HepG2 (cell line): Measurements from ENCODE around the gene ARHGEF39. TPM values are rescaled to one million over a fixed set of nuclear protein-coding genes. Genes with fewer than 3 reads are reported as not detected.

Source experiments
- ATRX ChIP-seq: sonication (generic); formaldehyde crosslinking; IDR thresholded peaks from 2 replicates; pipeline ENCODE4 v1.4.0; 2020; ENCODE audit warnings: missing genetic modification reagents, borderline replicate concordance
- CHD2 ChIP-seq: IDR thresholded peaks from 2 replicates; pipeline ENCODE4 v1.6.1; 2011; ENCODE audit warnings: low read depth, low read length, improper control_type of control experiment
- FOXO4 ChIP-seq: sonication (generic); formaldehyde crosslinking; conservative IDR thresholded peaks from 2 replicates; pipeline ENCODE4 v1.8.1; 2023; ENCODE audit warnings: missing genetic modification reagents
- HOXA7 ChIP-seq: sonication (generic); formaldehyde crosslinking; IDR thresholded peaks from 2 replicates; pipeline ENCODE4 v1.8.1; 2022; ENCODE audit warnings: mild to moderate bottlenecking, missing genetic modification reagents, moderate library complexity
- KDM6A ChIP-seq: IDR thresholded peaks from 2 replicates; pipeline ENCODE4 v1.6.1; 2016; ENCODE audit warnings: low read depth
- MIER2 ChIP-seq: IDR thresholded peaks from 2 replicates; pipeline ENCODE4 v1.6.1; 2016; ENCODE audit warnings: missing biosample characterization, missing genetic modification reagents
- SNRNP70 ChIP-seq: fragments of 200-400 bp; formaldehyde crosslinking; IDR thresholded peaks from 2 replicates; pipeline ENCODE4 v1.6.1; 2017; ENCODE audit warnings: mild to moderate bottlenecking, low read depth, low read length, moderate library complexity
- SRY ChIP-seq: sonication (generic); formaldehyde crosslinking; IDR thresholded peaks from 2 replicates; pipeline ENCODE4 v1.8.0; 2022; ENCODE audit warnings: mild to moderate bottlenecking, missing genetic modification reagents
- TCF12 ChIP-seq, 2 experiments: fragments of 450-650 bp in 1 of 2; sonication (generic) in 1 of 2; formaldehyde crosslinking in 1 of 2; IDR thresholded peaks; 2 replicates each; pipeline versions ENCODE4 v1.6.1 to v1.8.0; 2017 to 2022; ENCODE audit warnings: antibody characterized with exemption in 1 of 2, mild to moderate bottlenecking in 1 of 2, missing genetic modification reagents in 1 of 2, moderate library complexity in 1 of 2
- TEAD2 ChIP-seq: sonication (generic); formaldehyde crosslinking; IDR thresholded peaks from 2 replicates; pipeline ENCODE4 v1.9.0; 2021; ENCODE audit warnings: missing genetic modification reagents
- TEAD3 ChIP-seq: optimal IDR thresholded peaks from 2 replicates; pipeline ENCODE3; 2016; ENCODE audit warnings: borderline replicate concordance
- TSC22D2 ChIP-seq: sonication (generic); formaldehyde crosslinking; IDR thresholded peaks from 2 replicates; pipeline ENCODE4 v1.5.1; 2020; ENCODE audit warnings: missing genetic modification reagents, mild to moderate bottlenecking, borderline replicate concordance
- ZHX1 ChIP-seq: sonication (generic); formaldehyde crosslinking; IDR thresholded peaks from 2 replicates; pipeline ENCODE4 v1.8.1; 2022; ENCODE audit warnings: low read depth, mild to moderate bottlenecking, missing genetic modification reagents
- ZMYM4 ChIP-seq: sonication (generic); formaldehyde crosslinking; IDR thresholded peaks from 2 replicates; pipeline ENCODE4 v1.8.1; 2023; ENCODE audit warnings: mild to moderate bottlenecking, missing genetic modification reagents
- ZNF256 ChIP-seq: sonication (generic); formaldehyde crosslinking; conservative IDR thresholded peaks from 2 replicates; pipeline ENCODE4 v1.4.0; 2020; ENCODE audit warnings: missing genetic modification reagents
- ZNF292 ChIP-seq: sonication (generic); formaldehyde crosslinking; IDR thresholded peaks from 2 replicates; pipeline ENCODE4 v1.8.1; 2022; ENCODE audit warnings: mild to moderate bottlenecking, low read depth, missing genetic modification reagents, borderline replicate concordance
- ZNF430 ChIP-seq: sonication (generic); formaldehyde crosslinking; IDR thresholded peaks from 2 replicates; pipeline ENCODE4 v1.9.0; 2021; ENCODE audit warnings: mild to moderate bottlenecking, missing genetic modification reagents
- ZNF619 ChIP-seq: sonication (generic); formaldehyde crosslinking; IDR thresholded peaks from 2 replicates; pipeline ENCODE4 v1.4.0; 2020; ENCODE audit warnings: mild to moderate bottlenecking, missing genetic modification reagents
- ZNF672 ChIP-seq: sonication (generic); formaldehyde crosslinking; IDR thresholded peaks from 2 replicates; pipeline ENCODE4 v1.8.1; 2022; ENCODE audit warnings: missing genetic modification reagents
- polyA plus RNA-seq, 8 experiments: library from polyadenylated mRNA; depleted of rRNA in 3 of 8; stranded (reverse) in 7 of 8; unstranded in 1 of 8; fragments of >200 nt; fragmentation: Illumina TruSeq in 4 of 8; extraction: Trizol in 4 of 8; gene quantifications; 2 replicates each; pipeline versions ENCODE4 v1.2.1 to v1.2.3, GENCODE V29; 2011 to 2016; ENCODE audit warnings: low read depth in 4 of 8, missing spikeins in 1 of 8, mixed read lengths in 1 of 8; ENCODE audit not compliant: insufficient read depth in 1 of 8
- total RNA-seq, 5 experiments: library from RNA; depleted of rRNA; stranded (reverse); fragments of >200 nt; fragmentation: Illumina TruSeq; extraction: Trizol; gene quantifications; 2 replicates each; pipeline ENCODE4 v1.2.3, GENCODE V29; 2016; ENCODE audit warnings: low read depth in 1 of 5
- TF ChIP-seq, protein P1 (sequence below): sonication (generic); formaldehyde crosslinking; IDR thresholded peaks from 2 replicates; pipeline ENCODE4 v1.5.1; 2020; ENCODE audit warnings: missing genetic modification reagents, mild to moderate bottlenecking, borderline replicate concordance
- TF ChIP-seq, protein P2 (sequence below): sonication (generic); formaldehyde crosslinking; IDR thresholded peaks from 2 replicates; pipeline ENCODE4 v1.8.0; 2022; ENCODE audit warnings: mild to moderate bottlenecking, missing genetic modification reagents, moderate library complexity
- TF ChIP-seq, protein P3 (sequence below): sonication (generic); formaldehyde crosslinking; IDR thresholded peaks from 2 replicates; pipeline ENCODE4 v1.4.0; 2020; ENCODE audit warnings: missing genetic modification reagents

The ARHGEF39 gene
- total and polyA plus RNA-seq, 2 of the 13 experiments (the other 11 are each of a cell fraction or from before 2014, with no cell fraction given): 11.2 to 12.3 TPM

DNA sequence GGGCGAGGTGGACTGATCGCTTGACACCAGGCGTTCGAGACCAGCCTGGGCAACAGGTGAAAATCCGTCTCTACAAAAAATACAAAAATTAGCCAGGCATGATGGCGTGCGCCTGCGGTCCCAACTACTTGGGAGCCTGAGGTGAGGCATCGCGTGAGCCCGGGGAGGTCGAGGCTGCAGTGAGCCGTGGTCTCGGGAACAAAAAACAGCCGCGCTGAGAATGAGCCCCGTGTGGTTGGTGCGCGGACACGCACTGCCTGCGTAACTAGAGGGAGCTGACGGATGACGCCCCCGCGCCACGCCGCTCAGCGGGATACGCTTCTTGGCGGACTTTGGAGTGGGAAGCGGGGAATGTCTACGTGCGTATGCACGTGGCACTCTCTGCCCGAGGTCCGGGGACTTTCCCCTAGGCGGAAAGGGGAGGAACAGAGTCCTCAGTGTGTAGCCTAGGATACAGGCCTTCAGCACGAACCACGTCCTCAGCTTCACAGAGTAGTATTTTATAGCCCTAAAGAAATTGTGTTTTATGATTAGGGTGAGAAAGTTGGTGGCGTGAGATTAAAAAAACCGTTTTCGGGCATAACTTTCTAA lies 7.4 kb downstream of the ARHGEF39 start, which contains the start of gene RMRP (continued):
- TF ChIP-seq SNRNP70 (no peak), TEAD3 (CRISPR knock-in tag) (peak; percentile 88), ZHX1 (CRISPR knock-in tag) (peak; percentile 97), HOXA7 (CRISPR knock-in tag) (peak; percentile 73; the same call in 1 of the 2 replicates), ZNF256 (peak; percentile 98; the same call in 1 of the 2 replicates), ZMYM4 (CRISPR knock-in tag) (peak; percentile 86), ZNF430 (peak; percentile 94; the same call in 1 of the 2 replicates), TSC22D2 (CRISPR knock-in tag) (no peak; the same call in 1 of the 2 replicates), TCF12 (IDR thresholded peaks at IDR 0.05) (no peak), TCF12 (CRISPR knock-in tag; IDR thresholded peaks at IDR 0.05) (0 out of 2 replicates have a peak, but pooled peaks have one; percentile 45), ZNF619 (CRISPR knock-in tag) (peak; percentile 69; the same call in 1 of the 2 replicates), FOXO4 (0 out of 2 replicates have a peak, but pooled peaks have one; percentile 67), SRY (CRISPR knock-in tag) (peak; percentile 93), ZNF672 (0 out of 2 replicates have a peak, but pooled peaks have one; percentile 87), KDM6A (CRISPR knock-in tag) (peak; percentile 41; the same call in 1 of the 2 replicates), TEAD2 (CRISPR knock-in tag) (peak; percentile 93), ZNF292 (CRISPR knock-in tag) (peak; percentile 79; the same call in 1 of the 2 replicates), MIER2 (peak; percentile 72; the same call in 1 of the 2 replicates), CHD2 (peak; percentile 64; the same call in 1 of the 2 replicates), ATRX (CRISPR knock-in tag) (no peak)
- TF ChIP-seq, protein P1, sequence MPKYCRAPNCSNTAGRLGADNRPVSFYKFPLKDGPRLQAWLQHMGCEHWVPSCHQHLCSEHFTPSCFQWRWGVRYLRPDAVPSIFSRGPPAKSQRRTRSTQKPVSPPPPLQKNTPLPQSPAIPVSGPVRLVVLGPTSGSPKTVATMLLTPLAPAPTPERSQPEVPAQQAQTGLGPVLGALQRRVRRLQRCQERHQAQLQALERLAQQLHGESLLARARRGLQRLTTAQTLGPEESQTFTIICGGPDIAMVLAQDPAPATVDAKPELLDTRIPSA (CRISPR knock-in tag): peak; percentile 91; the same call in 1 of the 2 replicates
- TF ChIP-seq, protein P2, sequence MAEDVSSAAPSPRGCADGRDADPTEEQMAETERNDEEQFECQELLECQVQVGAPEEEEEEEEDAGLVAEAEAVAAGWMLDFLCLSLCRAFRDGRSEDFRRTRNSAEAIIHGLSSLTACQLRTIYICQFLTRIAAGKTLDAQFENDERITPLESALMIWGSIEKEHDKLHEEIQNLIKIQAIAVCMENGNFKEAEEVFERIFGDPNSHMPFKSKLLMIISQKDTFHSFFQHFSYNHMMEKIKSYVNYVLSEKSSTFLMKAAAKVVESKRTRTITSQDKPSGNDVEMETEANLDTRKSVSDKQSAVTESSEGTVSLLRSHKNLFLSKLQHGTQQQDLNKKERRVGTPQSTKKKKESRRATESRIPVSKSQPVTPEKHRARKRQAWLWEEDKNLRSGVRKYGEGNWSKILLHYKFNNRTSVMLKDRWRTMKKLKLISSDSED: no peak
- TF ChIP-seq, protein P3, sequence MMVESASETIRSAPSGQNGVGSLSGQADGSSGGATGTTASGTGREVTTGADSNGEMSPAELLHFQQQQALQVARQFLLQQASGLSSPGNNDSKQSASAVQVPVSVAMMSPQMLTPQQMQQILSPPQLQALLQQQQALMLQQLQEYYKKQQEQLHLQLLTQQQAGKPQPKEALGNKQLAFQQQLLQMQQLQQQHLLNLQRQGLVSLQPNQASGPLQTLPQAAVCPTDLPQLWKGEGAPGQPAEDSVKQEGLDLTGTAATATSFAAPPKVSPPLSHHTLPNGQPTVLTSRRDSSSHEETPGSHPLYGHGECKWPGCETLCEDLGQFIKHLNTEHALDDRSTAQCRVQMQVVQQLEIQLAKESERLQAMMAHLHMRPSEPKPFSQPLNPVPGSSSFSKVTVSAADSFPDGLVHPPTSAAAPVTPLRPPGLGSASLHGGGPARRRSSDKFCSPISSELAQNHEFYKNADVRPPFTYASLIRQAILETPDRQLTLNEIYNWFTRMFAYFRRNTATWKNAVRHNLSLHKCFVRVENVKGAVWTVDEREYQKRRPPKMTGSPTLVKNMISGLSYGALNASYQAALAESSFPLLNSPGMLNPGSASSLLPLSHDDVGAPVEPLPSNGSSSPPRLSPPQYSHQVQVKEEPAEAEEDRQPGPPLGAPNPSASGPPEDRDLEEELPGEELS: peak; percentile 92
